Islet of Langerhans (tissue), 1 donor: ENCODE measurements around the gene KIF4A.

Experiments used
- FAIRE-seq: peaks from one replicate; lab custom pipeline; 2011; peaks lifted over from hg19 to GRCh38; lab: Jason Lieb, UNC

KIF4A gene

DNA sequence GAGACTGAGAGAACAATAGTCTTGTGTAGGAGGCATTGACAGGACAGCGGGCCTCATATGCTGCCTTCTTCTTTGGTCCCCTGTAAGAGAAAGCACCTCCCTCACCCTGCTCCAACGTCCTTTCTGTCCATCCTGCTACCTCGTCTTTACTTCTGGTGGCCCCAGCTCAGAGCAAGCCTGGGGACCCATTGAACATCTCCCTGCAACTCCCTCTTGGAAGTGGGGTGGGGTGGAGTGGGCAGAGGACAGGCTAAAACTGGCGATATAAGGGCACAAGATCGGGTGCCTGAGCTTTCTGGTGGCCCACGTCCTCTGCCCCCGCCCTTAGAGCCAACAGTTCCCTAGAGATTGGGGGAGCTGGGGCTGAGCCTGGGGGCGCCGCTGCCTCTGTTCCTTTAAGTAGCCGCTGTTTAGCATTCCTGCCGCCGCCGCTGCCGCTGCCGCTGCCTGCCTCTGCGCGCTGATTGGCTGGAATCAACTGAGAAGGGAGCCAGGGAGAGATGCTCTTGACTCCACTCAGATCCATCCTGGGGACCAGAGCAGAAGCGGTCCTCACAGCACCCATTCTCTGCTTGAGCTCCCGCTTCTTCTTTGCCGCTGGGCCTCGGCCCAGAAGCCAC, 154.5 kb downstream of the KIF4A start, which contains the start of gene DLG3:
TSS of gene DLG3 (plus strand) at position 510 of the 620 bp plus-strand sequence. CDS start 367 bp downstream, outside the sequence.
- FAIRE-seq = no peak

- FAIRE-seq = no peak
Observed at GRCh38 chrX:70444946-70445656, 155.2 kb downstream of the KIF4A start.

DNA sequence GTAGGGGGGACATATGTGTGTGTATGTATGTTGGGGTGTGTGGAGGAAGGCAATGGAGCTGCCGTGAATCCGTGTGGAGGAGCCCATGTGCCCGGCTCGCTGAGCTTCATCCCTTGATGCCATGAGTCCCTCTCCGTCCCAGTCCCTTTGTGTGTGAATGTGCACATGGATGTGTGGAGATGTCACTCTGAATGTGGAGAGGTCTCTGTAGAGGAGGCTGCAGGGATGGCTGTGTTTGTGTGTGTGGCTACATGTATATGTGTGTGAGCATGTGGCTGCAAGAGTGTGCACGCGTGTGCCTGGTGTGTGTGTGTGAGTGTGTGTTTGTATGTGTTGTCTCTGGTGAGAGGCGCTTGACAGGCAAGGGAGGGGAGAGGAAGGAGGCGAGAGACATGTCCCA, 156.0 kb downstream of the KIF4A start:
- no peak for FAIRE-seq

- no peak for FAIRE-seq
Observed at GRCh38 chrX:70446380-70447350, 156.8 kb downstream of the KIF4A start.

DNA sequence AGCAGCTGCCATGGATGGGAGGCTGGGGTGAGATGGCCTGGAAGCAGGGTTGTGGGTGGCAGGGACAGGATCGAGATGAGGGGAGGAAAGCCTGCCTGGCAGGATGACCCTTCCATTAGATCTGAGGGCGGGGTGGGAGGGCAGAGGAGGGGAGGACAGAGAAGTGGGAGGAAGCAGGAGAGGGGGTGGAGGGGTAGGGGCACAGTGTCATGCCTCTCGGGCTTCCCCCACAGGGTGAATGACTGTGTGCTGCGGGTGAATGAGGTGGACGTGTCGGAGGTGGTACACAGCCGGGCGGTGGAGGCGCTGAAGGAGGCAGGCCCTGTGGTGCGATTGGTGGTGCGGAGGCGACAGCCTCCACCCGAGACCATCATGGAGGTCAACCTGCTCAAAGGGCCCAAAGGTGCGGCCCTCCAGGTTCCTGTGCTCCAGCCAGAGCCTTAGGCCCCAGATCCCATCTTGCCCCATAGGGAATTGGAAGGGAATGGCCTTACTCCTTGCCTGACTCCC, 159.6 kb downstream of the KIF4A start:
- no peak for FAIRE-seq

DNA sequence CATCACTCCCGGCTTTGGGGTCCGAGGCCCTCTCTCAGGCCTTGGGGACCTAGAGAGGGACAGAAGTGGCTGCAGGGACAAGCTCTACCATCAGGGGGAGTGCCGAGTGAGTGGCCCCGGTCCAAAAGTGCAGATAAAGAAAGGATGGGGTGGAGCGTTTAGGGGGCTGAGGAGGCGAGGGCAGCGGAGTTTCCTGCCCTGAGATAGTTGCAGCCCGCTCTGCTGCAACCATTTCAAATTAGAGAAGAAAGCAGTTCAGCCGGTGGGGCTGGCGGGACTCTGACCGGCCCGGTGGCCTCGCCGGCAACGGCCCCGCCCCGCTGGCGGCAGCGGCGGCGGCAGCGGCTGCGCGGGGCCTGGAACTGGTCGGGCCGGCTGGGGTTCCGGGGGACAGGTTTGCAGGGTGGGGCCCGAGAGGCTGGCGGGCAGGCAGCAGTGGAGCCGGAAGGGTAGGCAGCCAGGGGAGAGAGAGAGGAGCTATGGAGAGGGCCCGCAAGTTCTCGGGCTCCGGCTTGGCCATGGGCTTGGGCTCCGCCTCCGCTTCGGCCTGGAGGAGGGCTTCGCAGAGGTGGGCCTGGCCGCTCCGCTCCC, 162.3 kb downstream of the KIF4A start:
- no peak for FAIRE-seq

- FAIRE-seq = no peak
Observed at GRCh38 chrX:70453024-70453618, 163.2 kb downstream of the KIF4A start.

DNA sequence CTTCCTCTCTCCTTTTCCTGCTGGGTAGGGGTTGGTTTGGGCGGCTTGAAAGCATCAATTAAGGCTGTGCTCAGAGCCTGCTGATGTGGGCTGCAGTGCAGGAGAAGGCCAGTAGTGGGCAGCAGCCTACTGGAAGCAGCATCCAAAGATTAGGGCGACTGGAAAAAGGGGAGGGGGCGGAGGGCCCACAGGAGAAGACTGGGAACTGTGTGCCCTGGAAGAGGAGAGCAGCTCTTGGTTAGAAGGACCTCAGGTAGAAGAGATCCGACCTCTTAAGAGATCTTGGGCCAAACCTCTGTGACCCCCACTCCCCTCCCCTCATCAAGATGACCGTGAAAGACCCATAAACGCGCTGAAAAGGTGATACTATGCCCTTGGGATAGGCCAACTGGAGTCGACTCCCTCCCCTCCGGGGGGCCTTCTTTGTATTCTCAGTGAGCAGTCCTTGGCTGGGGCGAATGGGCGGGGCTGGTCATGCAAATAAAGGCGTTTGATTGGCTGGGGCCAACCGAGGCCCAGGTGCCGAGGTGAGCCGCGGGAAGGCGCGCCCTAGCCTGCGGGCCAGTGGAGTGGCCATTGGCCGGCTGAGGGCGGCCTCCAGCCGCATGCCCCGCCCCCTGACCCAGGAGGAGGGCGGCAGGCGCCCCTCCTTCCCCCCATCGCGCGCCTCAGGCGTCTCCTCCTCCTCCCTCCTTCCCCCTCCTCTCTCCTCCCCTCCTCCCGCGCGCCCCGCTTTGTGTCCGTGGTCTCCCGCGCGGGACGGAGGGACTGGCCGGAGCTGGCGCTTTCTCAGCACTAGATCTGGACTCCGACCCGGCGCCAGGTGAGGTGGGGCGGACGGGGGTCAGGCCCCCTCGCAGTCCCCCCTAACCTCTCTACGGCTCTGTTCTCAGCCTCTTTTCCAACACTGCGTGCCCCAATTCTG, 164.8 kb downstream of the KIF4A start:
- no peak for FAIRE-seq

- no peak for FAIRE-seq
Observed at GRCh38 chrX:70455366-70456202, 165.7 kb downstream of the KIF4A start.

DNA sequence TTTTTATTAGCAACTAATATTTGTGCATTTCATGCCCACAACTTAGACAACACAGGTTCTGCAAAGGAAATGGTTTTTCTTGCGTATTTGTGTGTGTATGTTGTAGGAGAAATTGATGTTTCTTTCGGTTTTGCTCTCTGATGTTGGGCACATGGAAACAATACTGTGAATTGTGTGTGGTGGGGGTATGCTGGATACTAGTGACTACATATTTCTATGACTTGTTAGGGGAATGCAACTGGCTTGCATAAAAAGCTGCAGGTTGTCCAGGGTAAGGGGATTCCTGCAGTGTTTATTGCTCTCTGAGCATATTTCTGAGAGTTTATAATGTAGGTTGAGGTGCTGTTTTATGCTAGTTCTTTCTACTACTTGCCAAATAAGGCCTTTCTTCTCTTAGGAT, 166.4 kb downstream of the KIF4A start:
- FAIRE-seq = peak; percentile 62

DNA sequence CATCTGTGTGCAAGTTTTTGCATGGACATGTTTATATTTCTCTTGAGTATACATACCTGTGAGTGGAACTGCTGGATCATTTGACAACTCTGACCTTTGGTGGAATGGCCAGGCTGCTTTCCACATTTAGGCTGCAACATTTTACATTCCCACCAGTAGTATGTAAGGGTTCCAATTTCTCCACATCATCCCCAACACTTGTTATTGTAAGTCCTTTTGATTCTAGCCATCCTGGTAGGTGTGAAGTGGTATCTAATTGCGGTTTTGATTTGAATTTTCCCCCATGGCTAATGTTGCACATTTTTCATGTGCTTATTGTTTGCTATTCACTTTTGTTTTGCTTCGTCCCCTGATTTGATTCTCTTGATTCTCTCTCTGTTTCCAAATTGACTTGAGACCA, 171.1 kb downstream of the KIF4A start:
- no peak for FAIRE-seq

DNA sequence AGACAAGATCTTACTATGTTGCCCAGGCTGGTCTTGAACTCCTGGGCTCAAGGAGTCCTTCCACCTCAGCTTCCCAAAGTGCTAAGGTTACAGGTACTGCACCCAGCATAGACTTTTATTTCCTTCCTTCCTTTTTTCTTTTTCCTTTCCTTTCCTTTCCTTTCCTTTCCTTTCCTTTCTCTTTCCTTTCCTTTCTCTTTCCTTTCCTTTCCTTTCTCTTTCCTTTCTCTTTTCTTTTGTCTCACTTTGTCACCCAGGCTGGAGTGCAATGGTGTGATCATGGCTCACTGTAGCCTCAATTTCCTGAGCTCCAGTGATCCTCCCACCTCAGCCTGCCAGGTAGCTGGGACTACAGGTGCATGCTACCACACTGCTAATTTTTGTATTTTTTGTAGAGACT, 174.1 kb downstream of the KIF4A start:
- no peak for FAIRE-seq

DNA sequence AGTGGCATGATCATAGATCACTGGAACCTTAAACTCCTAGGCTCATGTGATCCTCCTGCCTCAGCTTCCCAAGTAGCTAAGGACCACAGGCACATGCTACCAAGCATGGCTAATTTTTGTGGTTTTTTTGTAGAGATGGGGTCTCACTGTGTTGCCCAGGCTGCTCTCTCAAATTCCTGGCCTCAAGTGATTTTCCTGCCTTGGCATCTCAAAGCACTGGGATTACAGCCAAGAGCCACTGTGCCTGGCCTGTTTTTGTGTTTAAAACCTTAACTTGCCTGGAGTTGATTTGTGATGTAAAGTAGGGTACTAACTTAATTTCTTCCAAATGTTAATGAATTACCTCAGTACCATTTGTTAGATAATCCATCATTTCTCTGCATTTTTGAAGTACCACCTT, 177.1 kb downstream of the KIF4A start:
- no peak for FAIRE-seq

- no peak for FAIRE-seq
Observed at GRCh38 chrX:70468709-70469108, 178.8 kb downstream of the KIF4A start.
